ENCODE data around the gene PPFIA1. TPM values are rescaled to one million over a fixed set of nuclear protein-coding genes. Genes with fewer than 3 reads are reported as not detected.

PPFIA1 gene
- total and polyA plus RNA-seq, 2 of the 8 experiments (the other 6 are each of a cell fraction or from before 2014, with no cell fraction given): 44.3 to 73.5 TPM

GRCh38 chr11:70419307-70420007 is 149.0 kb downstream of the PPFIA1 start:
- no peak overlapping the region for H2BK5ac ChIP-seq (ENCODE audit: low read depth, low read length)
- WGBS, 2 experiments (ENCODE audit: extremely low coverage in 1 of 2, insufficient coverage in 1 of 2, insufficient read length in 1 of 2, insufficient replicate concordance in 2 of 2, low coverage in 1 of 2, low lambda C conversion rate in 2 of 2, missing lambda C conversion rate in 1 of 2): 85% methylated on average over 17 of the region's 17 CpGs; no CpG with 5 or more reads in 1 of the 2 experiments
- H3K79me2 ChIP-seq (ENCODE audit: control insufficient read depth in 1 of 2, insufficient read depth in 2 of 2, low read length in 2 of 2): no peaks in the 10 kb centered on the region; a peak in 1 of 4 replicates
- H2BK12ac ChIP-seq (ENCODE audit: low read depth, low read length): no peak overlapping the region
- ChIA-PET POLR2A (ENCODE audit: partially characterized antibody) (interaction anchor here (0.8 to 1.6 kb wide), 3 partner anchors 10 to 997 kb away, joined by 3 to 4 read pairs (median 3); no protein-coding TSS in a partner anchor), CTCF (ENCODE audit: partially characterized antibody) (interaction anchor here (0.7 to 1.3 kb wide), 4 partner anchors 11 to 85 kb away, joined by 3 to 4 read pairs (median 4); no protein-coding TSS in a partner anchor)
- no peak overlapping the region for H2AK5ac ChIP-seq (ENCODE audit: low read depth, low read length)
- H3K4me1 ChIP-seq (replicated peaks in 1 of 4; ENCODE audit: control insufficient read depth in 3 of 4, insufficient read depth in 4 of 4, low read length in 3 of 4): peaks cover 0 to 9% (median 3%) of the 10 kb centered on the region in 4 experiments; a peak in 3 of 7 replicates
- no peak overlapping the region for H4K8ac ChIP-seq (ENCODE audit: extremely low read depth, insufficient read depth, low read length)
- H3K23ac ChIP-seq (ENCODE audit: insufficient read length): no peak overlapping the region
- peaks cover 37 to 78% (median 74%) of the 10 kb centered on the region in 4 experiments for H3K36me3 ChIP-seq (ENCODE audit: control insufficient read depth in 2 of 4, insufficient read depth in 4 of 4, low read length in 3 of 4)
- H3K23me2 ChIP-seq (ENCODE audit: low read depth, low read length): no peaks in the 10 kb centered on the region
- no peak overlapping the region for H3K18ac ChIP-seq (ENCODE audit: extremely low read depth, low read length)
- H2BK120ac ChIP-seq (replicated peaks; ENCODE audit: low read depth, low read length): no peak overlapping the region
- no peak overlapping the region for H3K27ac ChIP-seq (ENCODE audit: low read depth, low read length)
- H2AFZ ChIP-seq (ENCODE audit: low read length): no peak overlapping the region
- FAIRE-seq: no peak
- H3K79me1 ChIP-seq (ENCODE audit: low read depth, low read length): peaks cover 2% of the 10 kb centered on the region
- peaks cover 15 to 32% of the 10 kb centered on the region in 2 experiments for H4K20me1 ChIP-seq (replicated peaks in 1 of 2; ENCODE audit: control insufficient read depth in 1 of 2, insufficient read depth in 2 of 2, low read length in 2 of 2)
- no peak overlapping the region for H3K4me3 ChIP-seq (ENCODE audit: extremely low read depth in 1 of 4, insufficient read depth in 2 of 4, low read depth in 3 of 4, low read length in 4 of 4)
- H3K9ac ChIP-seq (replicated peaks in 1 of 4; ENCODE audit: extremely low read depth in 1 of 4, low read depth in 3 of 4, low read length in 3 of 4): no peak overlapping the region
- no peak overlapping the region for H3K4ac ChIP-seq (replicated peaks; ENCODE audit: insufficient read length, low read depth, low read length)
- H4K5ac ChIP-seq (ENCODE audit: insufficient read length, low read depth, low read length): no peak overlapping the region
- no peaks in the 10 kb centered on the region for H3K27me3 ChIP-seq (replicated peaks in 1 of 4; ENCODE audit: control insufficient read depth in 3 of 4, extremely low read depth in 1 of 4, insufficient read depth in 3 of 4, low read length in 3 of 4)
- H3K56ac ChIP-seq (replicated peaks; ENCODE audit: insufficient read length, low read depth, low read length): no peak overlapping the region
- H4K91ac ChIP-seq (replicated peaks; ENCODE audit: insufficient read length, low read length): no peak overlapping the region
- no peak overlapping the region for H2BK15ac ChIP-seq (ENCODE audit: low read length)
- H3K14ac ChIP-seq (ENCODE audit: insufficient read length): no peak overlapping the region
- H3K4me2 ChIP-seq (ENCODE audit: insufficient read depth in 1 of 2, low read depth in 2 of 2, low read length in 2 of 2): no peak overlapping the region
- DNase-seq (ENCODE audit: low read depth in 1 of 2, low spot score in 2 of 2): no peak
- H3K9me3 ChIP-seq (ENCODE audit: insufficient read depth in 2 of 2, low read depth in 1 of 2, low read length in 1 of 2): no peaks in the 10 kb centered on the region
- no peak overlapping the region for H2BK20ac ChIP-seq (ENCODE audit: low read length)
- TF ChIP-seq SUZ12 (IDR thresholded peaks at IDR 0.05; ENCODE audit: low read length) (no peak), SP1 (IDR thresholded peaks at IDR 0.05; ENCODE audit: low read depth, low read length) (no peak), MAX (IDR thresholded peaks at IDR 0.05) (no peak), CBX8 (IDR thresholded peaks at IDR 0.05; ENCODE audit: borderline replicate concordance, low read depth, low read length) (no peak), E2F6 (IDR thresholded peaks at IDR 0.05) (no peak)

All from H1 (cell line).